A673 (cell line): ENCODE results near the gene MOBP.

Experiments used
- CTCF ChIP-seq: fragments of 300-800, 200-600 bp; sonication (generic); conservative IDR thresholded peaks from 2 replicates; pipeline ENCODE4 v1.5.1; 2017; ENCODE audit warnings: low read depth, mild to moderate bottlenecking, antibody characterized with exemption, low read length, moderate library complexity, mixed read lengths
- EZH2 ChIP-seq: fragments of 200-600 bp; sonication (generic); IDR thresholded peaks from 2 replicates; pipeline ENCODE4 v1.6.1; 2017; ENCODE audit warnings: borderline replicate concordance, low read depth, mild to moderate bottlenecking, mixed read lengths, antibody characterized with exemption, low read length; ENCODE audit not compliant: poor library complexity, severe bottlenecking

GRCh38 chr3:39438880-39439279 lies 28.6 kb upstream of the MOBP start:
- TF ChIP-seq CTCF (no peak), EZH2 (no peak)
